Stimulated activated CD8-positive, alpha-beta memory T cell treated with anti-CD3 and anti-CD28 coated beads, Interleukin-15, amount 100 ng/mL, for 24 hours (primary cell): ENCODE measurements around the gene MCAT.
A peak's percentile ranks its signal among the peaks of the same experiment; 100 is the strongest.

Experiments
- DNase-seq: peaks from one replicate; pipeline ENCODE4 v3.0.0-alpha.2; 2020; ENCODE audit warnings: low read depth

The MCAT gene, protein sequence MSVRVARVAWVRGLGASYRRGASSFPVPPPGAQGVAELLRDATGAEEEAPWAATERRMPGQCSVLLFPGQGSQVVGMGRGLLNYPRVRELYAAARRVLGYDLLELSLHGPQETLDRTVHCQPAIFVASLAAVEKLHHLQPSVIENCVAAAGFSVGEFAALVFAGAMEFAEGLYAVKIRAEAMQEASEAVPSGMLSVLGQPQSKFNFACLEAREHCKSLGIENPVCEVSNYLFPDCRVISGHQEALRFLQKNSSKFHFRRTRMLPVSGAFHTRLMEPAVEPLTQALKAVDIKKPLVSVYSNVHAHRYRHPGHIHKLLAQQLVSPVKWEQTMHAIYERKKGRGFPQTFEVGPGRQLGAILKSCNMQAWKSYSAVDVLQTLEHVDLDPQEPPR

DNA sequence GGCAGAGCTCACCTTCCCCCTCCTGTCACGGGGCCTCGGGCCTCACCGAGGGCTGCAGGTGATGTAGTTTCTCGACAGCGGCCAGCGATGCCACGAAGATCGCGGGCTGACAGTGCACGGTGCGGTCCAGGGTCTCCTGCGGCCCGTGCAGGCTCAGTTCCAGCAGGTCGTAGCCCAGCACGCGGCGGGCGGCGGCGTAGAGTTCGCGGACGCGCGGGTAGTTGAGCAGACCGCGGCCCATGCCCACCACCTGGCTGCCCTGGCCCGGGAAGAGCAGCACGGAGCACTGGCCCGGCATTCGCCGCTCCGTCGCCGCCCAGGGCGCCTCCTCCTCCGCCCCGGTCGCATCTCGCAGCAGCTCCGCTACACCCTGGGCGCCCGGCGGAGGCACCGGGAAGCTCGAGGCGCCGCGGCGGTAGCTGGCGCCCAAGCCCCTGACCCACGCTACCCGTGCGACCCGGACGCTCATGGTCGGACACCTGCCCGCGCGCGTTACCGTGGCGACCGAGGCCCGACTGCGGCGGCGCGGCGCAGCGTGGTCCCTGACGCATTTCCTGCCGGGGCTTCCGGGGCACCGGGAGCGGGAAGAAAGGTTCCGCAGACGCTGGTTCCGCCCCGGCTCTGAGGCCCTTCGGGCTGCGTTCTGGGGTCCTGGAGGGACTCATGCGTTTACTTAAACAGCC is at the start of gene MCAT:
Gene MCAT, minus strand, starts transcription at position 519 of the 683 bp plus-strand sequence. Its CDS starts 50 bp downstream, at position 469.
- DNase-seq = peak; percentile 81

- DNase-seq = no peak
Measured at GRCh38 chr22:43191831-43192230, 48.6 kb upstream of the MCAT start.

DNA sequence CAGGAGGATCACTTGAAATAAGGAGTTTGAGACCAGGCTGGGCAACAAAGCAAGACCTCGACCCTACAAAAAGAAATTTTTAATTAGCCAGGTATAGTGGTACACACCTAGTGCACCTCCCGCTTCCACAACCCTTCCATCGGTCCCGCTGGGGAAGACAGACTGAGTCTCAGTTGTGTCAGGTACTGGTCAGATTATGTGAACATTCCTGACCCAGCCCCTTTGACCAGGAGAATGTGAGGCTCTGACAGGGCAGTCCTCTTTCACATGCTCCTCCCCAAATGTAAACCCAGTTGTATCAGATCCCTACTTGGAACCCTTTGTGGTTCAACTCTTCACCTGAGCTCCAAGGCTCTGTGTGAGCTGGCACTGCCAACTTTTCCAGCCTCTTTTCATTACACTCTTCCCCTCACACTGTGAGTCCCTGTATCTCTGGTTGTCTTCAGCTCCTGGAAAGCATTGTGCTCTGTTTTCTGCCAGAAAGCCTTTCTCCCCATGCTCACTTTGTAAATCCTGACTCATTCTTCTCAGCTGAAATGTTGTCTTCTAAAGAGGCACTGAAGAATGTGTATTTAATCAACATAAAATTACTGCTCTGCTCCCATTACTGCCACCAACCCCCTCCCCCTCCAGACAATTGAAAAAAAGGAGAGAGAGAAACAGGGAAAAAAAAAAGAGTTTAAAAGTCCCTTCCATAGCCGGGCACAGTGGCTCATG is 45.8 kb upstream of the MCAT start:
- no peak for DNase-seq

- DNase-seq = peak; percentile 94
Measured at GRCh38 chr22:43187171-43188099, 44.2 kb upstream of the MCAT start.

- DNase-seq = peak; percentile 32
Measured at GRCh38 chr22:43186272-43187170, 43.3 kb upstream of the MCAT start, which contains the start of gene TTLL12. TTLL12 (minus strand) TSS chr22:43187134; CDS start chr22:43187069, 65 bp downstream.

GRCh38 chr22:43185860-43186261 is 42.7 kb upstream of the MCAT start:
- DNase-seq = no peak

- no peak for DNase-seq
Measured at GRCh38 chr22:43183496-43184277, 40.5 kb upstream of the MCAT start.

DNA sequence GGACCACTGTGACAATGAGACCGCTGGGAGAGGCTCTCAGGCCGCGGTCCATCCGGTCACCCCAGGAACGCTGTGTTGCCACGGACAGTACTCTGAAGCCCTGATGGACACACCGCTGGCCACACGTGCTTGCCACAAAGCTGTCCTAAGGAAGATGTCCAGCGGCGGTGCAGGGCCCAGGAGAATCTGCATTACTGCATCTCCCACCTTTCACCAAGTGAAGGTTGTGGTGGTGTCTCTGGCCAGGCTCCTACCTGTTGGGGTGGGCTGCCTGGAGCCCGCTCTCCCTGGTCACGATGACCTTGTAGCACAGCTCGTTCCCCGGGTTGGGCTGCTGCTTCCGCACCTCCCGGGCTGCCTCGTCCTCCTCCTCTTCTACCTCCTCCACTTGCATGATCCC is 39.5 kb upstream of the MCAT start:
- no peak for DNase-seq

DNA sequence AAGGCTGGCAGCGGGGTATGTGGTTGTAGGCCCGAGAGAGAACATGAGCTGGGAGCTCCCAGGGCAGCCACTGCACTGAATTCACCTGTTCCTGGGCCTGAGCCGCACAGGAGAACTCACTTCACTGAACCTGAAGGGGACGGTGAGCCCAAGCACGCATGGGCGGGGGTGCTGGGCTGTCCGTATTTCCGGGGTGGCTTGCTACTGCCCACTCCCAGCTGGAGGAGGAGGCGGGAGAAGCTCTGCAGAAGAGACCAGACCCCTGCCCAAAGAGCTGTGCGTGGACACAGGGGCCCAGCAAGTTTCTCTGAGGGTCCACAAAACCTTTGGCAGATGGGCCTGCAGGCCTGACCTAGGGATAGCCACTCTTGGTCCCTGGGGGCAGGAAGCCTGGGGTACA is 38.9 kb upstream of the MCAT start:
- DNase-seq = no peak

DNA sequence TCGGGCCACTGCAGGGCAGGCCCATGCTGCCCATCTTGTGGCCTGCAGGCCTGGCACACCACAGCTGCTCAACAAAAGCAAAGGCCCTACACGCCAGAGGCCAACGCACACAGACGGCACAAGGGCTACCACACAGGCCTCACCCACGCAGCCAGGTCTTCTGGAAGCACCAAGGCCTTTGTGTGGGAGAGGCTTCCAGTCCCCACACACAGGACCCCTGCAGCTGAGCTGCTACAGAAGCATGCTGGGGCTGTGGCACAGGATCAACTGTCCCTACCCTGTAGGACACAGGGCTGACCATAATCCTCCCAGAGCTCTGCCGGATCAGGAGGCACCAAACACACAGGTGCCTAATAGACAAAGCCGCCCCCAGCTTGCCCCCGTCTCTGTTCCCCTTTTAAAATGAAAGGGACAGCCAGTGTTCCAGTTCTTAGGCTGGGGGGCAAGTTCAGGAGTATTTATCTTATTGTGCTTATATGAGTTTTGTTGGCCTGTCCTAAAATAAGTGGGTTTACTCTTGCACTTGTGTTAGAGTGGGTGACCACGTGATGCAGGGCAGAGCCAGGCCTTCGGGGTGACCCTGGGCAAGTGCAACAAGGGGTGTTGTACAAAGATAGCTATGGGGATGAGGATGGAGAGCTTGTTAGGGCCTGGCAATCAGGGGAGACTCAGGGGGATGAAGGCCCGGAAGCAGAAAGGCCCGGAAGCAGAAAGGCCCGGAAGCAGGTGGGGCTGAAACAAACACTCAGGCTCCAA is 38.3 kb upstream of the MCAT start:
- DNase-seq = no peak

DNA sequence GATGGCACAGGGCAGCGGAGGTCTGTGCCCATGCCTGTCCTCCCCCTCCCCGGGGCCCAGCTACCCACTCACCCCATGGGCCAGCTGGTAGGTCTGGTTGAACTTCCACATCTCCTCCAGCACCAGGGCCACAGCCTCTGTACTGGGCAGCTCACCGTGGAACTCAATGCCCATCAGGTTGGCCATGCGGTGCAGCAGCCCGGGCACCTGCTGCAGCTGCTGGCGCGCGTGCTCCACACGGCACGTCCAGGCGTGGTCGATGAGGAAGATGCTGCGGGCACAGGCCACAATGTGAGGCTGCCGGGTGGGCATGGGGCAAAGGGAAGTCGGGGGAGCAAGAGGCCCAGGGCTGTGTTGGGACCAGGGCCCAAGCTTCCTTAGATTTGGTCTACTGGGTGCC is 37.5 kb upstream of the MCAT start:
- DNase-seq = no peak

GRCh38 chr22:43179911-43180195 is 36.7 kb upstream of the MCAT start:
- DNase-seq = no peak

- DNase-seq = no peak
Measured at GRCh38 chr22:43179146-43179910, 36.1 kb upstream of the MCAT start.

DNA sequence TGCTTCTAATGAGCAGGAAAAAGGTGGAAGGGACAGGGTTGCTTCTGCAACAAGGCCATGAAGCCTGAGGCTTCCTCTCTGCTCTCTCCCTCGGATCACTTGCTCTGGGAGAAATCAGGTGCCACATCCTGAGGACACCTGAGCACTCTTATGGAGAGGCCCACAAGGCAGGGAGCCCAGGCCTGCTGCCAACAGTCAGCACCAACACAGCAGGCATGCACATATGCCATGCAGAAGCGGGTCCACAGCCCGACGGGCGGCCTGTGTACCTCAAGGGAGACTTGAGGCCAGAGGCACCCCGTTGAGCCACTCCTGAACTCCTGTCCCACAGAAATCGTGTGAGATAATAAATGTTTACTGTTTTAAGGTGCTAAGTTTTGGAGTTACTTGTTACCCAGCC is 34.3 kb upstream of the MCAT start:
- no peak for DNase-seq

DNA sequence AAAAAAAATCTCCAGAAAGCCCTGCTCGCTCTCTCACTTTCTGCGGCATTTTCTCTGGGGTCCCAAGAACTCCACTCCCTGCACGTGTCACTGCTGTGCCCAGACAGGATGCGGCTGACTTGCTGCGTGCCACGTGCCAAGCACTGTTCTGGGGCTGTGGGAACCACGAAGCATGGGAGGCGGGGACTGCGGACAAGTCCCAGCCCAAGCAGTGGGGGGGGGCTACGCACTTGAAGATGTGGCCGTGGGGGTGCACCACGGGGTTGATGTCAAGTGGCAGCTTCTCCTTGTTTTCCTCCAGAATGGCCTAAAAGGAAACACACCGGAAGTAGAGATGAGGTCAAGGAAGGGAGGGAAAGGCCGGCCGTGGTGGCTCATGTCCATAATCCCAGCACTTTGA is 32.9 kb upstream of the MCAT start:
- DNase-seq = no peak

- no peak for DNase-seq
Measured at GRCh38 chr22:43174941-43175531, 31.8 kb upstream of the MCAT start.

DNA sequence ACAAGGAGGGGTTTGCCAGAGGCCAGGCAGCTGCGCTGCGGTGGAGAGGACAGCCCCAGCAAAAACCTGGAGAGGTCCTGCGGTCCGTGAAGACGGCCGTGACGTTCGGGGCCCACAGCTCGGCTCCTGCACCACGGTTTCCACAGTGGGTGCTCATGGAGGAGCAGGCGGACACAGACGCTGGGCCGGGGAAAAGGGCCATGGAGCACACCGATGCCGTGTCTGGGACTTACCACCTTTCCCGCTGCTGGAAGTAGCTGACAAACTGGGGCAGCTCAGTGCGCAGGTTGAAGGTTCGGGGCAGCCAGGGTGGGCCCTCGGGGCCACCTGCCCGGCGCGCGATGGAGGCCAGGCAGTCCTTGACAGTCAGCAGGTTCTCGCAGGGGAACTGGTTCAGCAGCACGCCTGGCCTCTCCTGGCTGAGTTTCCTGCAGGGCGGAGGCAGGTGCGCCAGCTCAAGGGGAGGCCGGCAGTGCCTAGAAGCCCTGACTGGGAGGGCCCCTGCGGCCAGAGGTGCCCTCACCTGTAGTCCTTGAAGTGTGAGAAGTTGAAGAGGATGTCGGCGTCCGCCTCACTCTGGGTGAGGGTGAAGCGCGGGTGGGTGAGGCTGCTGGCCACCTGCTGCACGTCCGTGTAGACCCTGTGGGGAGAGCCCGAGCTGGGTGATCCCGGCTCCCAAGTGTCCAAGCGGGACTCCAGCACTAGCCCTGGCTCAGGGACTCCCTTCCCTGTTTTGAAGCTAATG is 30.9 kb upstream of the MCAT start:
- DNase-seq = no peak
